H9 (cell line): Measurements from ENCODE around the gene CLMP. TPM values are rescaled to one million over a fixed set of nuclear protein-coding genes. Genes with fewer than 3 reads are reported as not detected.

Experiments
- DNase-seq: peaks from one replicate; pipeline ENCODE4 v3.0.0-alpha.2; 2017
- H2AFZ ChIP-seq: one replicate; pipeline ENCODE4 v1.6.1; 2013; ENCODE audit warnings: mild to moderate bottlenecking, low read length, control low read depth, moderate library complexity
- H2AK5ac ChIP-seq: 2 replicates; pipeline ENCODE4 v1.6.1; 2013; ENCODE audit warnings: low read length, control low read depth, mixed read lengths; ENCODE audit not compliant: insufficient read length
- H2BK120ac ChIP-seq: one replicate; pipeline ENCODE4 v1.6.1; 2013; ENCODE audit warnings: low read depth, mild to moderate bottlenecking, low read length, control low read depth, inconsistent platforms; ENCODE audit not compliant: poor library complexity, severe bottlenecking
- H2BK12ac ChIP-seq: 2 replicates; pipeline ENCODE4 v1.6.1; 2013; ENCODE audit warnings: low read length, control low read depth, mixed read lengths, low read depth; ENCODE audit not compliant: insufficient read length
- H2BK15ac ChIP-seq: 2 replicates; pipeline ENCODE4 v1.6.1; 2013; ENCODE audit warnings: low read depth, low read length, control low read depth
- H2BK20ac ChIP-seq: one replicate; pipeline ENCODE4 v1.6.1; 2013; ENCODE audit warnings: low read depth, mild to moderate bottlenecking, low read length, control low read depth, inconsistent platforms; ENCODE audit not compliant: poor library complexity, severe bottlenecking
- H2BK5ac ChIP-seq: 2 replicates; pipeline ENCODE4 v1.6.1; 2013; ENCODE audit warnings: low read length, control low read depth, mixed read lengths; ENCODE audit not compliant: insufficient read length
- H3K14ac ChIP-seq: 2 replicates; pipeline ENCODE4 v1.6.1; 2013; ENCODE audit warnings: low read length, control low read depth; ENCODE audit not compliant: insufficient read depth
- H3K18ac ChIP-seq: 2 replicates; pipeline ENCODE4 v1.6.1; 2013; ENCODE audit warnings: low read depth, mild to moderate bottlenecking, mixed read lengths, low read length, control low read depth; ENCODE audit not compliant: insufficient read length
- H3K23ac ChIP-seq: 2 replicates; pipeline ENCODE4 v1.6.1; 2013; ENCODE audit warnings: low read length, control low read depth, mixed read lengths, low read depth; ENCODE audit not compliant: insufficient read length
- H3K23me2 ChIP-seq: 2 replicates; pipeline ENCODE4 v1.6.1; 2013; ENCODE audit warnings: low read depth, mild to moderate bottlenecking, mixed read lengths, low read length, control low read depth; ENCODE audit not compliant: insufficient read length, poor library complexity, severe bottlenecking
- H3K27ac ChIP-seq: 2 replicates; pipeline ENCODE4 v1.5.1; 2013; ENCODE audit warnings: low read length, control low read depth, mixed read lengths, low read depth; ENCODE audit not compliant: insufficient read length
- H3K27me3 ChIP-seq: 2 replicates; pipeline ENCODE4 v1.6.1; 2013; ENCODE audit warnings: low read length, control low read depth, inconsistent platforms; ENCODE audit not compliant: insufficient read depth
- H3K4ac ChIP-seq: 2 replicates; pipeline ENCODE4 v1.6.1; 2013; ENCODE audit warnings: low read depth, mild to moderate bottlenecking, control low read depth, inconsistent platforms, low read length, moderate library complexity
- H3K4me1 ChIP-seq: 2 replicates; pipeline ENCODE4 v1.6.1; 2013; ENCODE audit warnings: low read length, control low read depth, inconsistent platforms; ENCODE audit not compliant: insufficient read depth
- H3K4me2 ChIP-seq: 2 replicates; pipeline ENCODE4 v1.6.1; 2013; ENCODE audit warnings: low read length, control low read depth, mixed read lengths; ENCODE audit not compliant: insufficient read length, insufficient read depth
- H3K56ac ChIP-seq: 2 replicates; pipeline ENCODE4 v1.6.1; 2013; ENCODE audit warnings: low read depth, mild to moderate bottlenecking, mixed read lengths, low read length, control low read depth; ENCODE audit not compliant: insufficient read length
- H3K79me1 ChIP-seq: 2 replicates; pipeline ENCODE4 v1.6.1; 2013; ENCODE audit warnings: low read depth, mild to moderate bottlenecking, moderate library complexity, low read length, control low read depth, inconsistent platforms; ENCODE audit not compliant: insufficient read depth, poor library complexity, severe bottlenecking
- H3K79me2 ChIP-seq: 2 replicates; pipeline ENCODE4 v1.6.1; 2013; ENCODE audit warnings: low read length, control low read depth, inconsistent platforms; ENCODE audit not compliant: insufficient read depth
- H3K9ac ChIP-seq: 2 replicates; pipeline ENCODE4 v1.6.1; 2013; ENCODE audit warnings: low read length, control low read depth, mixed read lengths; ENCODE audit not compliant: insufficient read length; ENCODE audit errors: extremely low read depth
- H3K9me3 ChIP-seq: one replicate; pipeline ENCODE4 v1.6.1; 2013; ENCODE audit warnings: low read depth, low read length, inconsistent platforms; ENCODE audit not compliant: control insufficient read depth
- H3T11ph ChIP-seq: one replicate; pipeline ENCODE4 v1.6.1; 2013; ENCODE audit warnings: mild to moderate bottlenecking, low read length, control low read depth, inconsistent platforms
- H4K20me1 ChIP-seq: one replicate; pipeline ENCODE4 v1.6.1; 2013; ENCODE audit not compliant: control insufficient read depth, insufficient read length, insufficient read depth
- H4K5ac ChIP-seq: 2 replicates; pipeline ENCODE4 v1.6.1; 2013; ENCODE audit warnings: low read depth, mild to moderate bottlenecking, mixed read lengths, low read length, control low read depth; ENCODE audit not compliant: insufficient read length
- H4K8ac ChIP-seq: replicated peaks from 2 replicates; pipeline ENCODE4 v1.6.1; 2013; ENCODE audit warnings: low read length, control low read depth, mixed read lengths, low read depth; ENCODE audit not compliant: insufficient read length
- H4K91ac ChIP-seq: 2 replicates; pipeline ENCODE4 v1.6.1; 2013; ENCODE audit warnings: low read depth, mild to moderate bottlenecking, moderate library complexity, mixed read lengths, low read length, control low read depth; ENCODE audit not compliant: insufficient read length
- H3K27ac Mint-ChIP-seq, 3 experiments: 2 replicates in 2 of 3; 3 replicates in 1 of 3; pipeline ENCODE4 v1.8.0; 2020 to 2021; ENCODE audit warnings: mixed read lengths in 3 of 3, mild to moderate bottlenecking in 1 of 3, moderate library complexity in 1 of 3
- H3K27me3 Mint-ChIP-seq: 2 replicates; pipeline ENCODE4 v1.8.0; 2021; ENCODE audit warnings: low read depth, mild to moderate bottlenecking, moderate library complexity, mixed read lengths
- H3K36me3 Mint-ChIP-seq, 3 experiments: 2 replicates in 2 of 3; 3 replicates in 1 of 3; pipeline ENCODE4 v1.8.0; 2020 to 2021; ENCODE audit warnings: low read depth in 3 of 3, mixed read lengths in 3 of 3; ENCODE audit not compliant: insufficient read depth in 1 of 3
- H3K4me1 Mint-ChIP-seq, 2 experiments: 2 replicates each; pipeline ENCODE4 v1.8.0; 2020; ENCODE audit warnings: mixed read lengths in 2 of 2
- H3K4me3 Mint-ChIP-seq, 2 experiments: 2 replicates in 1 of 2; 3 replicates in 1 of 2; pipeline ENCODE4 v1.8.0; 2020 to 2021; ENCODE audit warnings: mild to moderate bottlenecking in 2 of 2, mixed read lengths in 2 of 2, moderate library complexity in 1 of 2
- H3K9me3 Mint-ChIP-seq, 2 experiments: 2 replicates in 1 of 2; 3 replicates in 1 of 2; pipeline ENCODE4 v1.8.0; 2020; ENCODE audit warnings: mild to moderate bottlenecking in 2 of 2, mixed read lengths in 2 of 2, moderate library complexity in 1 of 2
- CTCF ChIP-seq: fragments of 200-600 bp; sonication (generic); conservative IDR thresholded peaks from 3 replicates; pipeline ENCODE4 v1.8.0; 2021; ENCODE audit warnings: antibody characterized with exemption, mild to moderate bottlenecking
- WGBS: extraction: QIAGEN DNeasy Blood & Tissue Kit; methylation state at CpG from one replicate; pipeline ENCODE4 v1.1.7; 2013; ENCODE audit warnings: missing lambda C conversion rate, low lambda C conversion rate, mixed read lengths; ENCODE audit not compliant: insufficient read length; ENCODE audit errors: extremely low coverage; 5-methylcytosine and 5-hydroxymethylcytosine counted together
- total RNA-seq: library from RNA; stranded (reverse); gene quantifications from 2 replicates; pipeline ENCODE4 v1.2.1, GENCODE V29; 2021

Gene CLMP
- total RNA-seq, 1 experiment from 2014 or later, result 13.8 TPM

GRCh38 chr11:123093739-123094138 lies 101.3 kb downstream of the CLMP start:
- H3K79me1 ChIP-seq, result no peaks in the 10 kb centered on the region
- Mint-ChIP-seq H3K9me3 (no peaks in the 10 kb centered on the region), H3K27me3 (no peaks in the 10 kb centered on the region), H3K4me1 (no peaks in the 10 kb centered on the region), H3K4me3 (no peak overlapping the region), H3K27ac (no peak overlapping the region), H3K36me3 (peaks cover 0 to 9% (median 5%) of the 10 kb centered on the region in 3 experiments; a peak in 5 of 7 replicates)
- H3K23ac ChIP-seq, result no peak overlapping the region
- no peak overlapping the region for H2BK12ac ChIP-seq
- no peaks in the 10 kb centered on the region for H3K4me1 ChIP-seq
- H3K56ac ChIP-seq, result no peak overlapping the region
- H2BK20ac ChIP-seq, result no peak overlapping the region
- H3T11ph ChIP-seq, result no peak overlapping the region
- no peak for DNase-seq
- H2AK5ac ChIP-seq, result no peak overlapping the region
- H3K14ac ChIP-seq, result no peak overlapping the region
- no peak overlapping the region for H3K9ac ChIP-seq
- no peak overlapping the region for H3K18ac ChIP-seq
- H3K27ac ChIP-seq, result no peak overlapping the region
- no peak overlapping the region for H4K8ac ChIP-seq
- H2BK5ac ChIP-seq, result no peak overlapping the region
- H2BK120ac ChIP-seq, result no peak overlapping the region
- H3K9me3 ChIP-seq, result no peaks in the 10 kb centered on the region
- H4K5ac ChIP-seq, result no peak overlapping the region
- H3K23me2 ChIP-seq, result no peaks in the 10 kb centered on the region
- no peak overlapping the region for H2AFZ ChIP-seq
- TF ChIP-seq CTCF, result no peak
- no CpG with 5 or more reads among the region's 3 CpGs for WGBS
- no peak overlapping the region for H3K4ac ChIP-seq
- H3K4me2 ChIP-seq, result no peak overlapping the region
- H3K27me3 ChIP-seq, result no peaks in the 10 kb centered on the region
- H2BK15ac ChIP-seq, result no peak overlapping the region
- H4K91ac ChIP-seq, result no peak overlapping the region
- no peaks in the 10 kb centered on the region for H3K79me2 ChIP-seq
- peaks cover 1% of the 10 kb centered on the region for H4K20me1 ChIP-seq
